ENCODE results near the gene RAMAC. TPM values are rescaled to one million over a fixed set of nuclear protein-coding genes. Genes with fewer than 3 reads are reported as not detected.

Gene RAMAC
- total RNA-seq, 1 donor from 2014 or later, result 23.6 TPM

DNA sequence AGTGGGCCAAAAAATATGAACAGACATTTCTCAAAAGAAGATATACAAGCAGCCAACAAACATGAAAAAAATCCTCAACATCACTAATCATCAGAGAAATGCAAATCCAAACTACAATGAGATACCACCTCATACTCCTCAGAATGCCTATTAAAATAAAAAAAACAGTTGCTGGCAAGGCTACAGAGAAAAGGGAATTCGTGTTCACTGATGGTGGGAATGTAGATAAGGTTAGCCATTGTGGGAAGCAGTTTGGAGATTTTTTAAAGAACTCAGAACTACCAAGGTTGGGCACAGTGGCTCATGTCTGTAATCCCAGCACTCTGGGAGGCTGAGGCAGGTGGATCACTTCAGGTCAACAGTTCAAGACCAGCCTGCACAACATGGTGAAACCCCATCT is 53.2 kb downstream of the RAMAC start:
- Mint-ChIP-seq H3K27ac (ENCODE audit: unreplicated experiment) (no peak overlapping the region), H3K4me1 (ENCODE audit: unreplicated experiment) (no peaks in the 10 kb centered on the region), H3K4me3 (ENCODE audit: unreplicated experiment) (peak overlapping the region; percentile 2), H3K36me3 (ENCODE audit: low read depth, unreplicated experiment) (peaks cover 37% of the 10 kb centered on the region), H3K9me3 (ENCODE audit: unreplicated experiment) (no peaks in the 10 kb centered on the region), H3K27me3 (ENCODE audit: unreplicated experiment) (peaks cover 4% of the 10 kb centered on the region)
- TF ChIP-seq, protein P1, sequence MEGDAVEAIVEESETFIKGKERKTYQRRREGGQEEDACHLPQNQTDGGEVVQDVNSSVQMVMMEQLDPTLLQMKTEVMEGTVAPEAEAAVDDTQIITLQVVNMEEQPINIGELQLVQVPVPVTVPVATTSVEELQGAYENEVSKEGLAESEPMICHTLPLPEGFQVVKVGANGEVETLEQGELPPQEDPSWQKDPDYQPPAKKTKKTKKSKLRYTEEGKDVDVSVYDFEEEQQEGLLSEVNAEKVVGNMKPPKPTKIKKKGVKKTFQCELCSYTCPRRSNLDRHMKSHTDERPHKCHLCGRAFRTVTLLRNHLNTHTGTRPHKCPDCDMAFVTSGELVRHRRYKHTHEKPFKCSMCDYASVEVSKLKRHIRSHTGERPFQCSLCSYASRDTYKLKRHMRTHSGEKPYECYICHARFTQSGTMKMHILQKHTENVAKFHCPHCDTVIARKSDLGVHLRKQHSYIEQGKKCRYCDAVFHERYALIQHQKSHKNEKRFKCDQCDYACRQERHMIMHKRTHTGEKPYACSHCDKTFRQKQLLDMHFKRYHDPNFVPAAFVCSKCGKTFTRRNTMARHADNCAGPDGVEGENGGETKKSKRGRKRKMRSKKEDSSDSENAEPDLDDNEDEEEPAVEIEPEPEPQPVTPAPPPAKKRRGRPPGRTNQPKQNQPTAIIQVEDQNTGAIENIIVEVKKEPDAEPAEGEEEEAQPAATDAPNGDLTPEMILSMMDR (IDR thresholded peaks at IDR 0.05; ENCODE audit: unreplicated experiment), result no peak
- no peak for DNase-seq (ENCODE audit: low spot score)

Other genes with a start within 250 kb of the RAMAC start
- not detected for gene FSD2, start 180.1 kb upstream of the RAMAC start, total RNA-seq (ENCODE audit: unreplicated experiment)
- 9.3 TPM for gene WHAMM, start 176.6 kb upstream of the RAMAC start, total RNA-seq (ENCODE audit: unreplicated experiment)
- gene HOMER2, start 33.5 kb upstream of the RAMAC start, total RNA-seq (ENCODE audit: unreplicated experiment), result 3.0 TPM
- gene C15orf40, start 25.4 kb downstream of the RAMAC start, total RNA-seq (ENCODE audit: unreplicated experiment), result 17.4 TPM
- gene BTBD1, start 81.0 kb downstream of the RAMAC start, total RNA-seq (ENCODE audit: unreplicated experiment), result 47.2 TPM
- 6.0 TPM for gene TM6SF1, start 121.4 kb downstream of the RAMAC start, total RNA-seq (ENCODE audit: unreplicated experiment)
- 91.2 TPM for gene HDGFL3, start 221.6 kb downstream of the RAMAC start, total RNA-seq (ENCODE audit: unreplicated experiment)